HG03060 (cell line): Measurements from ENCODE around the gene REG1B.
"Not testable (repeated sequence)": the region's sequence is repeated elsewhere in the genome, so short reads cannot be mapped to it uniquely, and the experiment has no call there.

Source experiments
- ATAC-seq: cut with Tn5 transposase; IDR thresholded peaks from one replicate; pipeline ENCODE4 v1.9.1; 2021; ENCODE audit warnings: low read depth, moderate number of reproducible peaks; ENCODE audit not compliant: unreplicated experiment

REG1B gene

GRCh38 chr2:79085382-79085781 lies 2.4 kb downstream of the REG1B start:
- no peak for ATAC-seq

- no peak for ATAC-seq
These were observed 3.2 kb downstream of the REG1B start for GRCh38 chr2:79084495-79085135.

GRCh38 chr2:79083597-79084251 lies 4.1 kb downstream of the REG1B start:
- ATAC-seq, result no peak

DNA sequence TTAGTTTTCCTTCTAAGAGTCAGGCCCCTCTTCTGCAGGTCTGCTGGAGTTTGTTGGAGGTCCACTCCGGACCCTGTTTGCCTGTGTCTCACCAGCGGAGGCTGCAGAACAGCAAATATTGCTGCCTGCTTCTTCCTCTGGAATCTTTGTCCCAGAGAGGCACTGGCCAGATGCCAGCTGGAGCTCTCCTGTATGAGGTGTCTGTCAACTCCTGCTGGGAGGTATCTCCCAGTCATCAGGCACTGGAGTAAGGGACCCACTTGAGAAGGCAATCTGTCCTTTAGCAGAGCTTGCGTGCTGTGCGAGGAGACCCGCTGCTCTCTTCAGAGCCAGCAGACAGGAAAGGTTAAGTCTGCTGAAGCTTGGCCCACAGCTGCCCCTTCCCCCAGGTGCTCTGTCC lies 4.8 kb downstream of the REG1B start:
- no peak for ATAC-seq

DNA sequence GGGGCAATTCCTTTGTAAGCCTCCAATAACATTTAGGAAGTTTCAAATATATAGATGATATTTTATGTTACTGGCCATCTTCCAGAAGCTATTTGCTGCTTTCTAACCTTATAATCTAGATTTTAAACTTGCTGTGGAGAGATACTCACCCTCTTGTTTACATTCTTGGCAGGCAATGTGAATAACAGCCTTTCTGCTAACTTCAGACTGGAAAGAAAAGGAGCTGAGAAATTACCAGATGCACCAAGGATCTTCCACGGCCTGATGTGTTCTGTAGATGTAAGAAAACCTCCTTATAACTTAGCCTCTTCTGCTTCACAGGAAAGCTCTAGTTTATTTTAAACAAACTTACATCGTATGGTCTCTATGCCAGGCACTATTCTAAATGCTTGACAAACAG lies 16.7 kb downstream of the REG1B start:
- no peak for ATAC-seq

- ATAC-seq, result no peak
These were observed 22.6 kb downstream of the REG1B start for GRCh38 chr2:79065201-79065600.

- not testable (repeated sequence) for ATAC-seq
These were observed 33.0 kb downstream of the REG1B start for GRCh38 chr2:79054769-79055168.

- not testable (repeated sequence) for ATAC-seq
These were observed 34.3 kb downstream of the REG1B start for GRCh38 chr2:79053486-79053885.

GRCh38 chr2:79041032-79041448 lies 46.8 kb downstream of the REG1B start:
- peak; percentile 47 for ATAC-seq

DNA sequence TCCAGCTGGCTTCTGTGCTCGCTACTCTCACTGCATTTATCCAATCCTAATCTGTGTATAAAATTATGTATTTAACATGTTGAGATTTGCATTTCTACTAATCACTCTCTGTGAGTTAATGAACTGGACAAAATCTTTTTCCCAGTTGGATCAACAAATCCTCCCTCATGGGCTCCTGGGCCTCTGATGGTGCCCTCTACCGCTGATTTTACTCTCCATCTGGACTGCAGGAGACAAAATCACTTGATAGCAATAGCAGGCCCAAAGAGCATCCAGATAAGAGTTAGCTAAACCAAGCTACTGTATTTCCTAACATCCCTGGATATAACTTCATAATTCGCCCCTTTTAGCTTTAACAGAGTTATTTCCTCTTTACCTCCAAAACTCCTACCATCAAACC lies 47.8 kb downstream of the REG1B start:
- no peak for ATAC-seq
